Adrenal gland (tissue), 5 donors: ENCODE results near the gene FRMD8.

Experiments
- CTCF ChIP-seq, 6 experiments: fragments of 450-650 bp in 4 of 6; fragments of 200-600 bp in 2 of 6; sonication (generic) in 1 of 6; IDR thresholded peaks; 1 replicate in 5 of 6; 2 replicates in 1 of 6; pipeline versions ENCODE4 v1.5.1 to v1.8.0; 2016 to 2021; ENCODE audit warnings: antibody characterized with exemption in 6 of 6, mild to moderate bottlenecking in 2 of 6, moderate library complexity in 1 of 6
- POLR2A ChIP-seq, 2 donors: fragments of 450-650 bp; IDR thresholded peaks; one replicate each; pipeline ENCODE4 v1.6.1; 2017; ENCODE audit warnings: antibody characterized with exemption in 2 of 2, mild to moderate bottlenecking in 2 of 2, moderate library complexity in 1 of 2
- donor health status: DM: no; HTN: no; CAD: no.

- no peak for TF ChIP-seq CTCF (IDR thresholded peaks at IDR 0.05)
- no peak for TF ChIP-seq POLR2A (IDR thresholded peaks at IDR 0.05)
Measured at GRCh38 chr11:65410936-65411680, 24.7 kb downstream of the FRMD8 start.
